Left colon (tissue), 2 donors: Measurements from ENCODE around the gene CD209. TPM values are rescaled to one million over a fixed set of nuclear protein-coding genes. Genes with fewer than 3 reads are reported as not detected.

ENCODE experiments used
- ATAC-seq: fragments of 200-7000 bp; cut with Tn5 transposase; one replicate; pipeline ENCODE4 v1.9.1; 2020; ENCODE audit warnings: mild to moderate bottlenecking, moderate library complexity
- DNase-seq, 2 donors: peaks; one replicate each; pipeline ENCODE4 v3.0.0-alpha.2; 2020
- intact Hi-C, 2 donors: fragments of 100-400 bp; cut with DNase I in 1 of 2; cut with micrococcal nuclease in 1 of 2; formaldehyde crosslinking; loops; one replicate each; pipeline versions ENCODE4 v1.11.2 to v1.14.0; 2022; cut with DNase I, micrococcal nuclease
- total RNA-seq, 2 donors: library from RNA; stranded (reverse); fragmentation: NEBNext Ultra II Directional; extraction: Animal tissue kit (Norgen Biotek cat#: 25700); gene quantifications; one replicate each; pipeline ENCODE4 v1.2.1, GENCODE V29; 2021
- donor health status: DM: no; HTN: no; CAD: no.
- donor health status: DM: yes; HTN: yes; CAD: no.

The CD209 gene
- total RNA-seq, 2 donors from 2014 or later: 2.6 to 12.1 TPM

- DNase-seq: no peak
- intact Hi-C loops: no loop called here
Measured at GRCh38 chr19:7694499-7694898, 52.8 kb downstream of the CD209 start.

GRCh38 chr19:7692417-7693088 lies 54.8 kb downstream of the CD209 start:
- no peak for ATAC-seq
- intact Hi-C loops: no loop called here

More at GRCh38 chr19:7694499-7694898, 52.8 kb downstream of the CD209 start:
- ATAC-seq: no peak

GRCh38 chr19:7691497-7691896 lies 55.8 kb downstream of the CD209 start:
- no peak for ATAC-seq
- intact Hi-C loops: no loop called here
- no peak for DNase-seq

More at GRCh38 chr19:7692417-7693088, 54.8 kb downstream of the CD209 start:
- no peak for DNase-seq

- DNase-seq (no peak), ATAC-seq (no peak)
- intact Hi-C loops: no loop called here
Measured at GRCh38 chr19:7690779-7691258, 56.5 kb downstream of the CD209 start.

Other genes starting within 250 kb of the CD209 start
- gene ZNF358, start 231.4 kb downstream of the CD209 start, total RNA-seq: 10 to 100 TPM; 37.8 to 56.2 TPM
- gene MCOLN1, start 224.9 kb downstream of the CD209 start, total RNA-seq: 10 to 100 TPM; 22.2 to 31.6 TPM
- 100 to 1,000 TPM in 1 of 2 donors, 10 to 100 TPM in 1; 87.8 to 107 TPM for gene PNPLA6, start 211.8 kb downstream of the CD209 start, total RNA-seq
- gene CAMSAP3, start 151.7 kb downstream of the CD209 start, total RNA-seq: 10 to 100 TPM; 51.1 to 52.4 TPM
- gene XAB2, start 118.0 kb downstream of the CD209 start, total RNA-seq: 10 to 100 TPM; 23.6 to 29.4 TPM
- gene PET100, start 117.7 kb downstream of the CD209 start, total RNA-seq: 100 to 1,000 TPM; 100 to 123 TPM
- gene PCP2, start 113.8 kb downstream of the CD209 start, total RNA-seq: under 1 TPM in 1 of 2 donors, not detected in 1; 0.73 TPM
- 100 to 1,000 TPM; 186 to 209 TPM for gene STXBP2, start 110.4 kb downstream of the CD209 start, total RNA-seq
- gene RETN, start 78.5 kb downstream of the CD209 start, total RNA-seq: not detected
- not detected for gene MCEMP1, start 70.4 kb downstream of the CD209 start, total RNA-seq
- 100 to 1,000 TPM; 107 to 108 TPM for gene TRAPPC5, start 66.7 kb downstream of the CD209 start, total RNA-seq
- gene FCER2, start 45.4 kb downstream of the CD209 start, total RNA-seq: under 1 TPM; 0.27 to 0.64 TPM
- 1 to 10 TPM in 1 of 2 donors, not detected in 1; 1.3 TPM for gene CLEC4G, start 15.4 kb downstream of the CD209 start, total RNA-seq
- not detected for gene CLEC4M, start 15.7 kb upstream of the CD209 start, total RNA-seq
- gene EVI5L, start 82.7 kb upstream of the CD209 start, total RNA-seq: 10 to 100 TPM; 10.5 to 13.1 TPM
- under 1 TPM; 0.22 to 0.46 TPM for gene PRR36, start 126.9 kb upstream of the CD209 start, total RNA-seq
- 1 to 10 TPM; 2.7 to 3.1 TPM for gene LRRC8E, start 141.0 kb upstream of the CD209 start, total RNA-seq
- 10 to 100 TPM; 27.0 to 29.2 TPM for gene MAP2K7, start 156.3 kb upstream of the CD209 start, total RNA-seq
- gene TGFBR3L, start 167.3 kb upstream of the CD209 start, total RNA-seq: under 1 TPM in 1 of 2 donors, not detected in 1; 0.53 TPM
- gene SNAPC2, start 172.8 kb upstream of the CD209 start, total RNA-seq: 10 to 100 TPM; 10.6 to 17.7 TPM
- 1 to 10 TPM in 1 of 2 donors, under 1 TPM in 1; 0.61 to 5.1 TPM for gene CTXN1, start 178.6 kb upstream of the CD209 start, total RNA-seq
- 10 to 100 TPM; 54.1 to 69.1 TPM for gene TIMM44, start 196.1 kb upstream of the CD209 start, total RNA-seq